BJ (cell line): ENCODE data around the gene TRPM3. TPM values are rescaled to one million over a fixed set of nuclear protein-coding genes. Genes with fewer than 3 reads are reported as not detected.

ENCODE experiments used
- CTCF ChIA-PET: fragments of 350-600 bp; formaldehyde crosslinking; extraction: SDS; loops from one replicate; lab custom pipeline; 2021; ENCODE audit warnings: antibody characterized with exemption, inconsistent platforms; lab: Yijun Ruan, JAX
- POLR2A ChIA-PET: fragments of 300-600 bp; sonication (Branson Sonifier 250); formaldehyde crosslinking; extraction: SDS; loops from one replicate; lab custom pipeline; 2021; ENCODE audit warnings: antibody characterized with exemption; lab: Charles Lee
- DNase-seq: peaks from one replicate; pipeline ENCODE4 v3.0.0-alpha.2; 2011; ENCODE audit warnings: low read depth
- H3K27me3 ChIP-seq: 2 replicates; pipeline ENCODE4 v1.6.0; 2011; ENCODE audit warnings: low read length; ENCODE audit not compliant: control insufficient read depth, insufficient read depth
- H3K36me3 ChIP-seq: 2 replicates; pipeline ENCODE4 v1.5.1; 2011; ENCODE audit warnings: low read length; ENCODE audit not compliant: control insufficient read depth, insufficient read depth
- H3K4me3 ChIP-seq: 2 replicates; pipeline ENCODE4 v1.5.1; 2011; ENCODE audit warnings: low read depth, mild to moderate bottlenecking, control low read depth, low read length
- polyA plus RNA-seq: library from polyadenylated mRNA; depleted of rRNA; stranded (reverse); fragments of >200 nt; gene quantifications from 2 replicates; pipeline ENCODE4 v1.2.3, GENCODE V29; 2011
- TF ChIP-seq, protein P1 (sequence below): IDR thresholded peaks from 2 replicates; pipeline ENCODE4 v1.5.1; 2011; ENCODE audit warnings: low read depth, mild to moderate bottlenecking, control low read depth, inconsistent platforms, low read length, moderate library complexity; ENCODE audit not compliant: insufficient read depth

Gene TRPM3
- polyA plus RNA-seq, 1 experiment = 0.07 TPM

GRCh38 chr9:70835323-70835722 is 286.1 kb downstream of the TRPM3 start:
- CTCF ChIA-PET = interaction anchor here (0.9 to 1.2 kb wide), 2 partner anchors 16 to 40 kb away, joined by 3 read pairs; no protein-coding TSS in a partner anchor
- Histone ChIP-seq H3K36me3 (no peaks in the 10 kb centered on the region), H3K27me3 (no peaks in the 10 kb centered on the region), H3K4me3 (no peak overlapping the region)
- TF ChIP-seq, protein P1, sequence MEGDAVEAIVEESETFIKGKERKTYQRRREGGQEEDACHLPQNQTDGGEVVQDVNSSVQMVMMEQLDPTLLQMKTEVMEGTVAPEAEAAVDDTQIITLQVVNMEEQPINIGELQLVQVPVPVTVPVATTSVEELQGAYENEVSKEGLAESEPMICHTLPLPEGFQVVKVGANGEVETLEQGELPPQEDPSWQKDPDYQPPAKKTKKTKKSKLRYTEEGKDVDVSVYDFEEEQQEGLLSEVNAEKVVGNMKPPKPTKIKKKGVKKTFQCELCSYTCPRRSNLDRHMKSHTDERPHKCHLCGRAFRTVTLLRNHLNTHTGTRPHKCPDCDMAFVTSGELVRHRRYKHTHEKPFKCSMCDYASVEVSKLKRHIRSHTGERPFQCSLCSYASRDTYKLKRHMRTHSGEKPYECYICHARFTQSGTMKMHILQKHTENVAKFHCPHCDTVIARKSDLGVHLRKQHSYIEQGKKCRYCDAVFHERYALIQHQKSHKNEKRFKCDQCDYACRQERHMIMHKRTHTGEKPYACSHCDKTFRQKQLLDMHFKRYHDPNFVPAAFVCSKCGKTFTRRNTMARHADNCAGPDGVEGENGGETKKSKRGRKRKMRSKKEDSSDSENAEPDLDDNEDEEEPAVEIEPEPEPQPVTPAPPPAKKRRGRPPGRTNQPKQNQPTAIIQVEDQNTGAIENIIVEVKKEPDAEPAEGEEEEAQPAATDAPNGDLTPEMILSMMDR = no peak
- POLR2A ChIA-PET = no interaction called here
- DNase-seq = no peak

GRCh38 chr9:70832492-70832891 is 288.9 kb downstream of the TRPM3 start:
- ChIA-PET CTCF (no interaction called here), POLR2A (interaction anchor here (0.6 kb wide), 1 partner anchor 908 kb away, joined by 3 read pairs; no protein-coding TSS in a partner anchor)
- no peak for DNase-seq
- no peaks in the 10 kb centered on the region; the same call in 1 of the 2 replicates for H3K27me3 ChIP-seq
- no peaks in the 10 kb centered on the region for H3K36me3 ChIP-seq
- TF ChIP-seq, protein P1 = no peak
- H3K4me3 ChIP-seq = no peak overlapping the region

- ChIA-PET CTCF (interaction anchor here (0.6 kb wide), 1 partner anchor 84 kb away, joined by 3 read pairs; no protein-coding TSS in a partner anchor), POLR2A (no interaction called here)
- no peaks in the 10 kb centered on the region for H3K36me3 ChIP-seq
These were observed 290.8 kb downstream of the TRPM3 start for GRCh38 chr9:70830618-70831017.

DNA sequence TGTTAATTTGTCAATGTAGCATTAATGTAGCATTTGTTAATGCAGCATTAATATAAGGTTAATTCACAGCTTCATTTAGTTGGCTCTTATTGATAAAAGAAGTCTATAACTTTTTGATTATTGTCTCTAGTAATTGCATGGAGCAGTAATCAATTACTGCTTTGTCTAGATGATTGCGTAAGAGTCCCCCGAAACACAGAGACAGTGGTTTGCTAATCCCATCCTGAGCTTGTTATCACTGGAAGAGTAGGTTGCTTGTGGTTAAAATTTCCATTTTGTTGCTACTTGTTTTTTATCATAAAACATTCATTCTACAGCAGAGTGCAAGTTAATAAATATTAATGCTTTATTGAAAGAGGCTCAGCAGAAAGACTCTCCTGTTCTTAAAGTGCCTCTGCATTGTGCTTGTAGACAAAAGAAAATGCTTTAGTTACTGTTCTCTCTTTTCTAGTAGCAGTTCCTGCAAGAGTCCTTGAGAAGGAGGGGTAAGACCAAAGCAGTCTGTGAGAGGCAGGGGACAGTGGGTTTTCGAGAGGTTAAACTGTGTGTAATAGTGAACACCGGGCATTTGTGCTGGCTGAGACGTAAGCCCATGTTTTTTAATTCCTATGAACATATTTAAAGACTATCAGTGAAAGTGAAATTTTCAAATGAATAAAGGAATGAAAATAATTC is 291.7 kb downstream of the TRPM3 start:
- ChIA-PET CTCF (no interaction called here), POLR2A (no interaction called here)
- no peaks in the 10 kb centered on the region; the same call in 1 of the 2 replicates for H3K27me3 ChIP-seq
- TF ChIP-seq, protein P1 = no peak
- no peak for DNase-seq
- no peaks in the 10 kb centered on the region for H3K36me3 ChIP-seq
- H3K4me3 ChIP-seq = no peak overlapping the region

More at GRCh38 chr9:70830618-70831017, 290.8 kb downstream of the TRPM3 start:
- H3K4me3 ChIP-seq = no peak overlapping the region
- TF ChIP-seq, protein P1 = no peak
- H3K27me3 ChIP-seq = no peaks in the 10 kb centered on the region; the same call in 1 of the 2 replicates
- DNase-seq = no peak

DNA sequence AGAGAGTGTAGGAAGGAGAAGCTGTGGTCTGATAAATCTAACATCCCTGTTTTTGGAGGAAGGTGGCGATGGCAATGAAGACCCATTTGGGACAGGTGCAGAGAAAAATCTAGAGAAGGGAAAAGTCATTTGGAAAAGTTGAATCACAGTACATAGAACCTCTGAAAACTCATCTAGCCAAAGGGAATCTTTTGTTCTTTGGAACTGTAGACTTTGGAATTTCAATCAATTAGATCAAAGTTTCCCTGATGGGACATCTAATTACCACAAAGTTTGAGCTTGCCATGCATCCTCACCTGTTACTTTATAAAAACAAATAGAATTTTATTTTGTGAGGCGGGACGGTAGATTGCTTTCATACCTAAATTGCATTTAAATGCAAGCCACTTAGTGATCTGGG is 294.9 kb downstream of the TRPM3 start:
- H3K27me3 ChIP-seq = no peaks in the 10 kb centered on the region; the same call in 1 of the 2 replicates
- TF ChIP-seq, protein P1 = no peak
- CTCF ChIA-PET = no interaction called here
- H3K36me3 ChIP-seq = no peaks in the 10 kb centered on the region
- POLR2A ChIA-PET = no interaction called here
- no peak overlapping the region for H3K4me3 ChIP-seq
- no peak for DNase-seq
